Pancreas (tissue), 10 donors: ENCODE measurements around the gene DIS3L. TPM values are rescaled to one million over a fixed set of nuclear protein-coding genes. Genes with fewer than 3 reads are reported as not detected.

Experiments used
- ATAC-seq, 4 donors: fragments of 200-7000 bp; cut with Tn5 transposase; one replicate each; pipeline versions ENCODE4 v1.8.0 to v1.9.1; 2020; ENCODE audit warnings: mild to moderate bottlenecking in 4 of 4, moderate library complexity in 4 of 4
- DNase-seq, 6 donors: peaks; one replicate each; pipeline ENCODE4 v3.0.0-alpha.2; 2020
- FAIRE-seq: peaks from 2 replicates; lab custom pipeline; 2012; peaks lifted over from hg19 to GRCh38; lab: Jason Lieb, UNC
- H3K27ac ChIP-seq, 4 donors: fragments of 200-600 bp; sonication (generic); 1 replicate in 3 of 4; 2 replicates in 1 of 4; pipeline versions ENCODE4 v1.5.0 to v1.8.0; 2020
- H3K27me3 ChIP-seq, 4 donors: fragments of 200-600 bp; one replicate each; pipeline ENCODE4 v1.8.0; 2021
- H3K36me3 ChIP-seq, 3 donors: fragments of 200-600 bp; sonication (generic) in 1 of 3; one replicate each; pipeline versions ENCODE4 v1.5.0 to v1.8.0; 2020 to 2021
- H3K4me1 ChIP-seq, 3 donors: fragments of 200-600 bp; one replicate each; pipeline ENCODE4 v1.8.0; 2021
- H3K4me3 ChIP-seq, 4 donors: fragments of 200-600 bp; sonication (generic) in 2 of 4; one replicate each; pipeline versions ENCODE4 v1.5.0 to v1.8.0; 2020 to 2021
- H3K9me3 ChIP-seq, 4 donors: fragments of 200-600 bp; one replicate each; pipeline ENCODE4 v1.8.0; 2021
- CTCF ChIP-seq, 4 donors: fragments of 200-600 bp; sonication (generic) in 3 of 4; IDR thresholded peaks; one replicate each; pipeline versions ENCODE4 v1.5.0 to v1.8.0; 2021; ENCODE audit warnings: antibody characterized with exemption in 4 of 4
- WGBS, 2 donors: extraction: QIAGEN DNeasy Blood & Tissue Kit; methylation state at CpG; one replicate each; pipeline ENCODE4 v1.1.7; 2013; 5-methylcytosine and 5-hydroxymethylcytosine counted together
- intact Hi-C, 3 donors: fragments of 100-400 bp; cut with DNase I; formaldehyde crosslinking; loops; one replicate each; pipeline versions ENCODE4 v1.11.1 to v1.14.2; 2022
- polyA plus RNA-seq, 2 donors: library from polyadenylated mRNA; stranded (reverse); fragments of 200-250 nt; gene quantifications; one replicate each; pipeline ENCODE4 v1.2.3, GENCODE V29; 2013
- total RNA-seq, 6 donors: library from RNA; stranded (reverse); fragmentation: NEBNext Ultra II Directional in 4 of 6; extraction: Animal tissue kit (Norgen Biotek cat#: 25700) in 4 of 6; gene quantifications; one replicate each; pipeline versions ENCODE4 v1.2.1 to v1.2.4, GENCODE V29; 2021 to 2023
- donor health status: healthy with polysubstance abuse.
- donor health status: DM: no; HTN: no; CAD: no; lungs with moderate emphysema.
- donor health status: DM: no; HTN: no; CAD: no.
- donor health status: control.
- donor health status: control.
- donor health status: Bipolar disorder and iron deficiency.
- donor health status: DM: yes; HTN: yes; CAD: no.
- donor health status: DM: no; HTN: no; CAD: no.
- donor health status: DM: no; HTN: no; CAD: no.
- donor health status: DM: yes; HTN: yes; CAD: no.

The DIS3L gene
- total and polyA plus RNA-seq, 8 donors, result 8.3 to 20.2 (median 17.9) TPM

GRCh38 chr15:66288093-66288492, 5.3 kb upstream of the DIS3L start:
- DNase-seq (no peak), ATAC-seq (no peak), FAIRE-seq (no peak)
- no peak overlapping the region for H3K4me3 ChIP-seq
- H3K27ac ChIP-seq, result no peak overlapping the region
- no peaks in the 10 kb centered on the region for H3K36me3 ChIP-seq
- peaks cover 0 to 11% (median 10%) of the 10 kb centered on the region in 3 donors for H3K4me1 ChIP-seq
- TF ChIP-seq CTCF (IDR thresholded peaks at IDR 0.05), result no peak
- intact Hi-C loops, result loop anchor here in 1 of 3 donors (10.0 kb wide), 1 partner anchor 313 kb away; no protein-coding TSS in a partner anchor
- no peaks in the 10 kb centered on the region for H3K9me3 ChIP-seq
- no peaks in the 10 kb centered on the region for H3K27me3 ChIP-seq

- no peak for DNase-seq
- H3K4me3 ChIP-seq, result no peak overlapping the region
- no peaks in the 10 kb centered on the region for H3K27me3 ChIP-seq
- intact Hi-C loops, result loop anchor here in 1 of 3 donors (10.0 kb wide), 1 partner anchor 314 kb away; no protein-coding TSS in a partner anchor
- no peak for ATAC-seq
- 74% methylated on average over 6 of the region's 6 CpGs for WGBS, 2 donors
- H3K36me3 ChIP-seq, result no peaks in the 10 kb centered on the region
- no peaks in the 10 kb centered on the region for H3K9me3 ChIP-seq
- no peak for FAIRE-seq
- H3K4me1 ChIP-seq, result peaks cover 0 to 11% (median 10%) of the 10 kb centered on the region in 3 donors
- no peak for TF ChIP-seq CTCF (IDR thresholded peaks at IDR 0.05)
- H3K27ac ChIP-seq, result no peak overlapping the region
Measured at GRCh38 chr15:66288551-66289185, 4.7 kb upstream of the DIS3L start.

GRCh38 chr15:66290007-66290406, 3.4 kb upstream of the DIS3L start:
- Histone ChIP-seq H3K27ac (no peak overlapping the region), H3K4me1 (peaks cover 0 to 18% (median 16%) of the 10 kb centered on the region in 3 donors), H3K27me3 (no peaks in the 10 kb centered on the region), H3K36me3 (no peaks in the 10 kb centered on the region), H3K9me3 (no peaks in the 10 kb centered on the region), H3K4me3 (no peak overlapping the region)
- FAIRE-seq (no peak), ATAC-seq (no peak), DNase-seq (no peak)
- intact Hi-C loops, result no loop called here
- WGBS, 2 donors, result 95 to 96% methylated on average over 3 of the region's 3 CpGs
- no peak for TF ChIP-seq CTCF (IDR thresholded peaks at IDR 0.05)

- no peak for TF ChIP-seq CTCF (IDR thresholded peaks at IDR 0.05)
- no peak for FAIRE-seq
Measured at GRCh38 chr15:66290518-66290917, 2.9 kb upstream of the DIS3L start.

More at GRCh38 chr15:66290518-66290917, 2.9 kb upstream of the DIS3L start:
- no peak overlapping the region for H3K4me3 ChIP-seq
- H3K27me3 ChIP-seq, result no peaks in the 10 kb centered on the region
- no peak for ATAC-seq
- no peak for DNase-seq
- H3K36me3 ChIP-seq, result no peaks in the 10 kb centered on the region
- intact Hi-C loops, result no loop called here
- no peaks in the 10 kb centered on the region for H3K9me3 ChIP-seq
- H3K4me1 ChIP-seq, result peaks cover under 1 to 23% (median 21%) of the 10 kb centered on the region in 3 donors
- H3K27ac ChIP-seq, result no peak overlapping the region
